ENCODE data around the gene DCANP1. TPM values are rescaled to one million over a fixed set of nuclear protein-coding genes. Genes with fewer than 3 reads are reported as not detected.

The DCANP1 gene
- total RNA-seq, 3 donors from 2014 or later: not detected

GRCh38 chr5:135457424-135458071 is 10.4 kb upstream of the DCANP1 start:
- Histone ChIP-seq H3K36me3 (ENCODE audit: low read depth) (no peaks in the 10 kb centered on the region), H3K4me1 (ENCODE audit: low read depth) (peaks cover 4% of the 10 kb centered on the region), H3K4me3 (no peak overlapping the region), H3K9me3 (no peaks in the 10 kb centered on the region)
- TF ChIP-seq CTCF (IDR thresholded peaks at IDR 0.05): peak; percentile 56
- ATAC-seq: peak; percentile 79
- DNase-seq: peak in 2 of 3 donors; percentile 80 to 82
- intact Hi-C loops (cut with DNase I, micrococcal nuclease): no loop called here

- ATAC-seq (peak; percentile 54), DNase-seq (peak in 1 of 3 donors; percentile 38)
- H3K4me1 ChIP-seq (ENCODE audit: low read depth): peaks cover 4% of the 10 kb centered on the region
- H3K9me3 ChIP-seq: no peaks in the 10 kb centered on the region
- intact Hi-C loops (cut with DNase I, micrococcal nuclease): no loop called here
- H3K36me3 ChIP-seq (ENCODE audit: low read depth): no peaks in the 10 kb centered on the region
- no peak for TF ChIP-seq CTCF (IDR thresholded peaks at IDR 0.05)
- H3K4me3 ChIP-seq: no peak overlapping the region
Measured at GRCh38 chr5:135456238-135457099, 9.3 kb upstream of the DCANP1 start.

- Histone ChIP-seq H3K36me3 (ENCODE audit: low read depth) (no peaks in the 10 kb centered on the region), H3K9me3 (no peaks in the 10 kb centered on the region), H3K4me3 (no peak overlapping the region), H3K4me1 (ENCODE audit: low read depth) (peaks cover 4% of the 10 kb centered on the region)
- no peak for TF ChIP-seq CTCF (IDR thresholded peaks at IDR 0.05)
- intact Hi-C loops (cut with DNase I, micrococcal nuclease): no loop called here
- DNase-seq (no peak), ATAC-seq (no peak)
Measured at GRCh38 chr5:135455876-135456237, 8.7 kb upstream of the DCANP1 start.

DNA sequence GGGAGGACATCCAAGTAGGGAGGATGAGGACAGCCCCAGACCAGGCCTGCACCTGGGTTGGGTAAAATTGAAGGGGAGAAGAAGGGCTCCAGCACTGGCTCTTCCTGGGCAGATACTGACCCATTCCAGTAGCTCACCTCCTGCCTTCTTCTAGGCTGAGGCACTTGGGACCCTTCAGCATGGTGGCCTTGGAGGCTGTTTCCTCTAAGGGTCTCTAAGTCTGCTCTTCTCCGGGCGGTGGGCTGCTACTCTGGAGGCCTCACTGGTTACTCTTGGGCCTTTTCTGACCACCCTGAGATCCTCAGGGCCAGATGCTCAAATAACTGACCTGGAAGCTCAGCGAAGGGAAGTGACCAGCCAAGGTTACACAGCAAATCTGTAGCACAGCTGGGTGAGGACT is 7.8 kb upstream of the DCANP1 start:
- intact Hi-C loops (cut with DNase I, micrococcal nuclease): no loop called here
- no peak for DNase-seq
- ATAC-seq: no peak

GRCh38 chr5:135453613-135454012 is 6.5 kb upstream of the DCANP1 start:
- intact Hi-C loops (cut with DNase I, micrococcal nuclease): no loop called here
- TF ChIP-seq CTCF (IDR thresholded peaks at IDR 0.05): no peak
- no peak overlapping the region for H3K4me3 ChIP-seq
- no peaks in the 10 kb centered on the region for H3K36me3 ChIP-seq (ENCODE audit: low read depth)
- no peaks in the 10 kb centered on the region for H3K9me3 ChIP-seq
- no peak for DNase-seq
- H3K4me1 ChIP-seq (ENCODE audit: low read depth): no peaks in the 10 kb centered on the region
- ATAC-seq: no peak

More for the DNA sequence above, 7.8 kb upstream of the DCANP1 start:
- Histone ChIP-seq H3K4me3 (no peak overlapping the region), H3K36me3 (ENCODE audit: low read depth) (no peaks in the 10 kb centered on the region), H3K4me1 (ENCODE audit: low read depth) (peaks cover 4% of the 10 kb centered on the region), H3K9me3 (no peaks in the 10 kb centered on the region)
- TF ChIP-seq CTCF (IDR thresholded peaks at IDR 0.05): no peak
